Measurements from ENCODE around the gene DNAJC4. TPM values are rescaled to one million over a fixed set of nuclear protein-coding genes. Genes with fewer than 3 reads are reported as not detected.
"Not testable (repeated sequence)": the region's sequence is repeated elsewhere in the genome, so short reads cannot be mapped to it uniquely, and the experiment has no call there.

The DNAJC4 gene
- total and polyA plus RNA-seq, 2 experiments from 2014 or later: 12.8 to 58.4 TPM

- WGBS (ENCODE audit: low lambda C conversion rate, missing lambda C conversion rate): 3% methylated on average over 35 of the region's 46 CpGs
- H3K4me3 ChIP-seq: peak overlapping the region; percentile 89
- peak; percentile 87 for DNase-seq (ENCODE audit: low spot score)
- no peaks in the 10 kb centered on the region for H3K36me3 ChIP-seq (replicated peaks; ENCODE audit: insufficient read depth, low read depth)
- no peaks in the 10 kb centered on the region for H3K27me3 ChIP-seq
- H3K4me2 ChIP-seq: peak overlapping the region; percentile 96
- H4K20me1 ChIP-seq (ENCODE audit: insufficient read depth, poor library complexity, severe bottlenecking): no peaks in the 10 kb centered on the region
- H3K27ac ChIP-seq: peak overlapping the region; percentile 96
- TF ChIP-seq EZH2phosphoT487 (IDR thresholded peaks at IDR 0.05; ENCODE audit: low read depth, severe bottlenecking, unreplicated experiment): no peak
- no peaks in the 10 kb centered on the region for H3K9me2 ChIP-seq (replicated peaks; ENCODE audit: insufficient read depth)
- H2AFZ ChIP-seq: peak overlapping the region; percentile 54
- H3K9me3 ChIP-seq (ENCODE audit: low read depth): no peaks in the 10 kb centered on the region
- H3K4me1 ChIP-seq (ENCODE audit: insufficient read depth): peaks cover 23% of the 10 kb centered on the region
- peaks cover 29% of the 10 kb centered on the region for H3K79me2 ChIP-seq
Observed at GRCh38 chr11:64245797-64246620, 15.7 kb downstream of the DNAJC4 start.

- Histone ChIP-seq H3K4me2 (peak overlapping the region; percentile 96), H3K4me3 (peak overlapping the region; percentile 89)
- WGBS (ENCODE audit: low lambda C conversion rate, missing lambda C conversion rate): under 1% methylated on average over 22 of the region's 43 CpGs
Observed at GRCh38 chr11:64246621-64246870, 16.2 kb downstream of the DNAJC4 start.

GRCh38 chr11:64246871-64247728 lies 16.8 kb downstream of the DNAJC4 start, which contains the start of gene PPP1R14B:
TSS of gene PPP1R14B (minus strand) at chr11:64246943. CDS start at chr11:64246673, 270 bp downstream.
- WGBS (ENCODE audit: low lambda C conversion rate, missing lambda C conversion rate): under 1% methylated on average over 66 of the region's 74 CpGs
- no peaks in the 10 kb centered on the region for H3K27me3 ChIP-seq
- DNase-seq (ENCODE audit: low spot score): peak; percentile 93
- no peaks in the 10 kb centered on the region for H3K9me2 ChIP-seq (replicated peaks; ENCODE audit: insufficient read depth)
- peak within 1 kb of the TSS; percentile 97 for H2AFZ ChIP-seq
- no peaks in the 10 kb centered on the region for H4K20me1 ChIP-seq (ENCODE audit: insufficient read depth, poor library complexity, severe bottlenecking)
- H3K27ac ChIP-seq: peak within 1 kb of the TSS; percentile 98
- H3K4me1 ChIP-seq (ENCODE audit: insufficient read depth): peaks cover 22% of the 10 kb centered on the region
- H3K36me3 ChIP-seq (replicated peaks; ENCODE audit: insufficient read depth, low read depth): no peaks in the 10 kb centered on the region
- peak within 1 kb of the TSS; percentile 100 for H3K4me2 ChIP-seq
- peaks cover 33% of the 10 kb centered on the region for H3K79me2 ChIP-seq
- no peak for TF ChIP-seq EZH2phosphoT487 (IDR thresholded peaks at IDR 0.05; ENCODE audit: low read depth, severe bottlenecking, unreplicated experiment)
- TF ChIP-seq, protein P1, sequence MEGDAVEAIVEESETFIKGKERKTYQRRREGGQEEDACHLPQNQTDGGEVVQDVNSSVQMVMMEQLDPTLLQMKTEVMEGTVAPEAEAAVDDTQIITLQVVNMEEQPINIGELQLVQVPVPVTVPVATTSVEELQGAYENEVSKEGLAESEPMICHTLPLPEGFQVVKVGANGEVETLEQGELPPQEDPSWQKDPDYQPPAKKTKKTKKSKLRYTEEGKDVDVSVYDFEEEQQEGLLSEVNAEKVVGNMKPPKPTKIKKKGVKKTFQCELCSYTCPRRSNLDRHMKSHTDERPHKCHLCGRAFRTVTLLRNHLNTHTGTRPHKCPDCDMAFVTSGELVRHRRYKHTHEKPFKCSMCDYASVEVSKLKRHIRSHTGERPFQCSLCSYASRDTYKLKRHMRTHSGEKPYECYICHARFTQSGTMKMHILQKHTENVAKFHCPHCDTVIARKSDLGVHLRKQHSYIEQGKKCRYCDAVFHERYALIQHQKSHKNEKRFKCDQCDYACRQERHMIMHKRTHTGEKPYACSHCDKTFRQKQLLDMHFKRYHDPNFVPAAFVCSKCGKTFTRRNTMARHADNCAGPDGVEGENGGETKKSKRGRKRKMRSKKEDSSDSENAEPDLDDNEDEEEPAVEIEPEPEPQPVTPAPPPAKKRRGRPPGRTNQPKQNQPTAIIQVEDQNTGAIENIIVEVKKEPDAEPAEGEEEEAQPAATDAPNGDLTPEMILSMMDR (IDR thresholded peaks at IDR 0.05; ENCODE audit: poor library complexity): peak; percentile 19
- no peaks in the 10 kb centered on the region for H3K9me3 ChIP-seq (ENCODE audit: low read depth)
- H3K4me3 ChIP-seq: peak within 1 kb of the TSS; percentile 99

More at GRCh38 chr11:64246621-64246870, 16.2 kb downstream of the DNAJC4 start:
- H3K36me3 ChIP-seq (replicated peaks; ENCODE audit: insufficient read depth, low read depth); H3K9me3 ChIP-seq (ENCODE audit: low read depth); H3K9me2 ChIP-seq (replicated peaks; ENCODE audit: insufficient read depth); H4K20me1 ChIP-seq (ENCODE audit: insufficient read depth, poor library complexity, severe bottlenecking); H2AFZ ChIP-seq; H3K27me3 ChIP-seq: not testable (repeated sequence)
- peaks cover 29% of the 10 kb centered on the region for H3K79me2 ChIP-seq
- peaks cover 23% of the 10 kb centered on the region for H3K4me1 ChIP-seq (ENCODE audit: insufficient read depth)
- peak; percentile 47 for DNase-seq (ENCODE audit: low spot score)
- H3K27ac ChIP-seq: peak overlapping the region; percentile 96

DNA sequence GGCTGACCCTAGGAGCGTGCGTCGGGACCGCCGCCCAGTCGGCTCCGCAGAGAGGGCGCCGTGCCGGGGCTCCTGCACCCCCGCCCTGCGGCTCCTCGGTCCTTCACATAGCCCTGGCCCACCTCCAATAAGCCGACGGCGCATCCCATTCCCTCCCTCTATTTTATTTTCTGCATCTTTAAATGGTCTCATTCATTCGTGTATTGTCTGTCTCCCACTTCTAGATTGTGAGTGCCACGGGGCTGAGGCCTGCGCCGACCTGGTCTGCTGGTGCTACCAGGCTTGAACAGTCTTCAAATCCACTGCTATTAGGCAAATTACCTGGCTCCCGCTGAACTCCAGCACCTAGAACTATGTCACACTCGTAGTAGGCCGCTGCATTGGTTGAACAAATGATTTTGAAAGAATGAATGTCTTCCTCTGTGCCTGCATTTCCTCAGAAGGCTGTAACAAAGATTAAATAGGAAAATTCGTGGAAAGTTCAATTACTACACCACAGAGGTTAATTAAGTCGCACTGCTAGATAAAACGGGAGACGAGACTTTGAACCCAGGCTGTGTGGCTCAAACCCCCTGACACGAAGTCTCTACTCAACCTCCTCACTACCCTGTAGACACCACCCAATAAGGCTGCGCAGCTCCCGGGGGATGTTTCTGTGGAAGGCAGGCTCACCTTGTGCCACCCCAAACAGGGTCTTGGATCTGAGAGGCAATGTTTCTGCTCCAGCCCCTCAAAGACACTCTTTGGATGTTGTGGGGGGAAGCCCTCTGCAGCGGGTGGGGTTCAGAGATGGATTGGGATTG lies 17.6 kb downstream of the DNAJC4 start:
- DNase-seq (ENCODE audit: low spot score): no peak
- Histone ChIP-seq H3K4me1 (ENCODE audit: insufficient read depth) (peaks cover 21% of the 10 kb centered on the region), H4K20me1 (ENCODE audit: insufficient read depth, poor library complexity, severe bottlenecking) (peaks cover 4% of the 10 kb centered on the region), H3K27ac (no peak overlapping the region), H3K4me2 (peak overlapping the region; percentile 100), H3K79me2 (peaks cover 32% of the 10 kb centered on the region), H3K9me2 (replicated peaks; ENCODE audit: insufficient read depth) (no peaks in the 10 kb centered on the region), H3K27me3 (no peaks in the 10 kb centered on the region), H2AFZ (peak overlapping the region; percentile 97), H3K4me3 (peak overlapping the region; percentile 99), H3K9me3 (ENCODE audit: low read depth) (no peaks in the 10 kb centered on the region), H3K36me3 (replicated peaks; ENCODE audit: insufficient read depth, low read depth) (no peaks in the 10 kb centered on the region)
- 40% methylated on average over 31 of the region's 31 CpGs for WGBS (ENCODE audit: low lambda C conversion rate, missing lambda C conversion rate)
- TF ChIP-seq, protein P1 (IDR thresholded peaks at IDR 0.05; ENCODE audit: poor library complexity): no peak
- no peak for TF ChIP-seq EZH2phosphoT487 (IDR thresholded peaks at IDR 0.05; ENCODE audit: low read depth, severe bottlenecking, unreplicated experiment)
- no peak for TF ChIP-seq EZH2 (IDR thresholded peaks at IDR 0.05; ENCODE audit: borderline replicate concordance)

All from hepatocyte (in vitro differentiated cells).